OCI-LY1 (cell line): ENCODE results near the gene FMR1NB.

ENCODE experiments used
- CTCF ChIP-seq: fragments of 200-600 bp; sonication (generic), shearing (Covaris generic); IDR thresholded peaks from 2 replicates; pipeline ENCODE4 v1.5.1; 2017; ENCODE audit warnings: mild to moderate bottlenecking, antibody characterized with exemption, low read length, moderate library complexity, mixed read lengths
- EZH2 ChIP-seq: fragments of 200-600 bp; sonication (generic), shearing (Covaris generic); IDR thresholded peaks from 2 replicates; pipeline ENCODE4 v1.8.0; 2017; ENCODE audit warnings: borderline replicate concordance, mixed run types, mild to moderate bottlenecking, antibody characterized with exemption, low read length, moderate library complexity, mixed read lengths

DNA sequence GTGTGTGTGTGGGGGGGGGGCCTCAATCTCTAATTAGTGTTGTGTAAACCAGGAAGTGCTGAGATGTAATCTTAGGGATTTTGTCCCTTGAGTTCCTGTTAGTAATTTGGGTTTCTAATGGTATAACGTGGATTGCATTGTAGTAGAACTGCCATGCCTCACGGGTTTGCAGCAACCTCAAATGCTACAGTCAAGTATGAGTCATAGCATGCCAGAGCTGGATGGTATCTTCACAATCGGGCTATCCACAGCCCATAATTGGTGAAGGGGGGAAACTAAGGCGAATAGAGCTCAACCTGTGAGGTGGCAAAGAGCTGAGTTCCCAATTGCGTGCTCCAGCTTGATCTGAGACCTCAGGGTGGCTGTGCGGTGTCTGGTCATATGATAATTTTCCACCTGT, 2.2 kb upstream of the FMR1NB start:
- TF ChIP-seq CTCF = no peak
- no peak for TF ChIP-seq EZH2
